Activated CD8-positive, alpha-beta memory T cell treated with anti-CD3 and anti-CD28 coated beads for 36 hours (primary cell): Measurements from ENCODE around the gene TRH. TPM values are rescaled to one million over a fixed set of nuclear protein-coding genes. Genes with fewer than 3 reads are reported as not detected.

ENCODE experiments used
- CTCF ChIA-PET: fragments of 350-600 bp; sonication (Branson Sonifier 250); formaldehyde crosslinking; loops from one replicate; lab custom pipeline; 2021; ENCODE audit warnings: antibody characterized with exemption; lab: Charles Lee
- POLR2A ChIA-PET: fragments of 350-600 bp; sonication (Branson Sonifier 250); formaldehyde crosslinking; loops from one replicate; lab custom pipeline; 2021; ENCODE audit warnings: antibody characterized with exemption; lab: Charles Lee
- total RNA-seq, 2 experiments: library from RNA; stranded (reverse); gene quantifications; one replicate each; pipeline ENCODE4 v1.2.3, GENCODE V29; 2021

Gene TRH, protein sequence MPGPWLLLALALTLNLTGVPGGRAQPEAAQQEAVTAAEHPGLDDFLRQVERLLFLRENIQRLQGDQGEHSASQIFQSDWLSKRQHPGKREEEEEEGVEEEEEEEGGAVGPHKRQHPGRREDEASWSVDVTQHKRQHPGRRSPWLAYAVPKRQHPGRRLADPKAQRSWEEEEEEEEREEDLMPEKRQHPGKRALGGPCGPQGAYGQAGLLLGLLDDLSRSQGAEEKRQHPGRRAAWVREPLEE
- not detected for total RNA-seq

DNA sequence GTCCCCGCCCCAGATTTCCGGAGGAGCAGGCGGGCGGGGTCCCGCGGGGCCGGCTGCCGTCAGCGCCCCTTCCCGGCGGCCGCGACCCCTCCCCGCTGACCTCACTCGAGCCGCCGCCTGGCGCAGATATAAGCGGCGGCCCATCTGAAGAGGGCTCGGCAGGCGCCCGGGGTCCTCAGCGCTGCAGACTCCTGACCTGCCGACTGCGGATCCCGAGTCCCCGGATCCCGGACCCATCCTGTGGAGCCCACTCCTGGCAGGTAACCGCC is at the start of gene TRH:
Gene TRH (plus strand): TSS at position 157 of the 269 bp plus-strand sequence. CDS start 1,097 bp downstream, outside the sequence.
- CTCF ChIA-PET = no interaction called here
- POLR2A ChIA-PET = no interaction called here

DNA sequence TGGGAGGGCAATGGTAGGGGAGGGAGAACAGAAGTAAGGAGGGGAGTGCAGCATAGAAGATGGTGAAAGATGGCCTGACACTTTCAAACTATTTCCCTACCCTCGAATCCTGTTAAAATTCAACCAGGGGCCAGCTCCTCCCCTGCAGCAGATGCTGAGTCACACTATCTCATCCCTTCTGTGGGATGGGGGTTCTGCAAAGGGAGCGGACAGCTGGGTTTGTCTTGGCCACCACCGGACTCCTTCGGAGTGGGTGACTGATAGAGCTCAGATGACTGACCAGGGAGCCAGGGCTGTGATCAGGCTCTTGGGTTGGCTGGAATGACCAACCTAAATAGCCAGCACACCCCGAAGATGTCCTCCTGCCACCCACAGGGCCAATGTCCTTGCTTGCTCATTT is 47.4 kb upstream of the TRH start:
- POLR2A ChIA-PET = no interaction called here
- CTCF ChIA-PET = no interaction called here

DNA sequence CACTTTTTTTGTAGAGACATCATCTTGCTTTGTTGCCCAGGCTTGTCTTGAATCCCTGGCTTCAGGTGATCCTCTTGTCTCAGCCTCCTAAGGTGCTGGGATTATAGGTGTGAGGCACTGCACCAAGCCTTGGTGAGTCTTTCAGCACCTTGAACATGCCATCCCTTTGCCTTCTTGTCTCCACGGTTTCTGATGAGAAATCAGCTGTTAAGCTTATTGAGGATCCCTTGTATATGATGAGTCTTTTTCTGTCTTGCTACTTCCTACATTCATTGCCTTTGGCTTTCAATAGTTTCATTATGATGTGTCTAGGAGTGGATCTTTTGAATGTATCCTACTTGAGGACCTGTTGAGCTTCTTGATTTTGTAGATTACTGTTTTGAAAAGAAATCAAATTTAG is 45.1 kb upstream of the TRH start:
- POLR2A ChIA-PET = no interaction called here
- CTCF ChIA-PET = interaction anchor here (0.5 kb wide), 1 partner anchor 280 kb away, joined by 3 read pairs; no protein-coding TSS in a partner anchor

DNA sequence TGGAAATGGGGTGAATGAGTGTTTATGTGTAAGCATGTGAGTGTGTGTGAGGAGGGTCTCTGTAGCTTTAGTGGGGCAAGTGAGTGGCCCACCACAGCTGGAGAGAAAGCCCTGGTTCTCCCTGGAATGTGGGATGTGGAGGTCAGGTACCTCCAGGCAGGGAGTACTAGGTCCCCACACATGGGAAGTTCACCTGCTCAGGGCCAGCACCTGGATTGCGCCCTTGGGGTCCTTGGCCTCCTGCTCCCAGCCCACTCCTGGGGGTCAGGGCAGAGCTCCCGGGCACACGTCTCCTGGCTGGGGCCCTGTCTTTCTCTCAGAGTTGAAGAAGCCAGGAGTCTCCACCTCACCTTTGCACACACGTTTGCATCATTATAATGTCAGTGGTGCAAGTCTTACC is 41.0 kb upstream of the TRH start:
- POLR2A ChIA-PET = no interaction called here

DNA sequence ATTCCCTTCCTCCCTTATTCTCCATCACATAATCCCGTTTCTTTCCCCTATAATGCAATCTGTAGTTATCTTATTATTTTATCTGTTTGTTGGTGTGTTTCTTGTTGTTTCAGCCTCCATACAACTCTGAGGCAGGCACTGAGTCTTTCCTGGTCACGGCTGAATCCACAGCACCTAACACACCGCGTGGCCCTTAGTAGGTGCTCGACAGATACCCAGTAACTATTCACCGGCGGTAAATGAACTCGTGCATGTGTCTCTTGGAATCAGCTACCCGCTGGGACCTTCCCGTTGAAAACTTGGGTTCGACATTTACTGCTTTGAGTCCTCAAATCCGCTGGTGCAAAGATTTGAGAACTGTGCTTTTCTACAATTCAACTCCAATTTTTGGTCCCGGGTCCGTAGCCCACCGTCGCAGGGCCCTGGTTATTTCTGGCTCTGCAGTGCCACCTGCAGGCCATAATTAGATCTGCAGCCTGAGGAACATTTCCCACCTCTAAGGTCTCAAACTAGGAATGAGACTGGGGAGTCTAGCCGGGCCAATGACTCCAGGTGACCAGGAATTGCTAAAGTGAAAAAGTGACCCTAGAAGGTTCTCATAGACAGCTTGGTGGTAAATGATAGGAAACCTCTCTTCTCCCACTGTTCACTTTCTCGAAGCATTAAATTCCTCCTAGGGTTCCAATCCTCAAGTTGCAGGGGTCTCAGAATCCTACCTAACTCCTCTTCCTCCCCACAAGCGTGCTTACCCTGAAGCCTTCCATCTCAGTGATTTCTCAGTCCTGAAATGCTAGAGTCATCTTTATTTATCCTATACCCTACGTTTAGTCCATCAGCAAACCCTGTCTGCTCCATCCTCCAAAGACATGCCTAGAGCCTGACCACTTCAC is 40.0 kb upstream of the TRH start:
- POLR2A ChIA-PET = no interaction called here
- CTCF ChIA-PET = interaction anchor here (0.9 to 1.3 kb wide), 6 partner anchors 11 to 551 kb away, joined by 3 to 4 read pairs (median 3); no protein-coding TSS in a partner anchor

More for the DNA sequence above, 41.0 kb upstream of the TRH start:
- CTCF ChIA-PET = interaction anchor here (0.9 to 1.3 kb wide), 6 partner anchors 10 to 550 kb away, joined by 3 to 4 read pairs (median 3); no protein-coding TSS in a partner anchor

DNA sequence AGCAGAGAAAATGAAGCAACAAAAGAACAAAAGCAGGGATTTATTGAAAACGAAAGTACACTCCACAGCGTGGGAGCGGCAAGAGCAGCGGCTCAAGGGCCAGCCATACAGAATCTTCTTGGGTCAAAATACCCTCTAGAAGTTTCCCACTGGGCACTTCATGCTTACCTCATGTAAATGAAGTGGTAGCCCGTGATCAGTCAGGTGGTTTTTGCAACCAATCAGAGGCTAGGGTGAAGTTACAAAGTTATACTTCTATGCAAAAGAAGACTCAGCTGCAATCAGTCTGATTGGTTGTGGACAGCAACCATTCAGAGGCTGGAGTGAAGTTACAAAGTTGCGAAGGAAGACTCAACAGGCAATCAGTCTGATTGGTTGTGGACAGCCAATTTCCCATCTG is 37.8 kb upstream of the TRH start:
- POLR2A ChIA-PET = no interaction called here
- CTCF ChIA-PET = no interaction called here

DNA sequence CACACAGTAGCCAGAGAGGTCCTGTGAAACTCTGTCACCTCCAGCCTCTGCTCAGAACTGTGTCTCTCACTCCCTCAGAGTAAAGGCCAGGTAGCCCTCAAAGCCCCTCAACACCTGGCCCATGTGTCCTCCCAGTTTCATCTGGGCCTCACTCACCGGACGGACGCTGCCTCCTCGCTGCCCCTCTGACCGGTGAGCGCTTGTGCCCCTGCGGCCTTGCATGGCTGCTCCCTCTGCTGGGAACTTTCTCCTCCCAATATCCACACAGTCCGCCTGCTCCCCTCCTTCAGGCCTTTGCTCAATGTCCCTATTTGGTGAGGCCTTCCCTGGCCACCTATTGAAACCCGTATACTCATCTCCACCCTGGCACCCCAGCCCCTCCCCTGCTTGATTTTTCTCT is 36.8 kb upstream of the TRH start:
- ChIA-PET CTCF (no interaction called here), POLR2A (no interaction called here)

DNA sequence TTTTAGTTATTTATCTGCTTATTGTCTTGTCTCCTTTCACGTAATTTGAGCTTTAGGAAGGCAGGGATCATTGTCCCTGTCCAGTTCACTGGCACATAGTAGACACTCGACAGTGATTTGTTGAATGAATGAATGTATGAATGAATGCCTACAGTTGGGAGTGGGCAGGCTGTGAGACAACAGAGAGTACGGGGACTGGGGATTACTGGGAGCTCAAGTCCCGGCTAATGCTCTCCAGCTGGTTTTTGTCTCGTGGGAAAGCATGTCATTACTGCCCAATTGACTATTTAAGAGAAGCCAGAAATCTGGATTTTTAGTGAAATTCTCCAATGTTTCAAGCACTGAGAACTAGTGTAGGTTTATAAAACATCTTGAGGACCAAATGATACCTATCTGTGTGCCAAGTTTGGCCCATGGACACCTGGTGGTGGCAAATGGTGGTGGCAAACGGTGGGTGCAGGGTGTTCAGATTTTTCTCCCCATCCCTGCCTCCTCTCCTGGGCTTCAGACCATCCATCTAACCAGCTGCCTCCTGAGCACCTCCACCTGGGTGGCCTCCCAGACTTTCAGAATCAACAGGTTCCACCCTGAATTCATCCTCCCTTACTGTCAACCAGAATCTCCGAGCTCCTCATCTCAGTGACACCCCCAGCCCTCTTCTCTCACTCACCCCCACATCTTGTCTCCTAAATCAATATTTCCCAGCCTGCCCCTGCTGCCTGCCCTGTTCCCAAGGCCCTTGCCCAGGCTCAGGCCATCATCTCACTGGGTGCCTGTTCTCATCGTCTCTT is 36.2 kb upstream of the TRH start:
- CTCF ChIA-PET = no interaction called here
- POLR2A ChIA-PET = no interaction called here

DNA sequence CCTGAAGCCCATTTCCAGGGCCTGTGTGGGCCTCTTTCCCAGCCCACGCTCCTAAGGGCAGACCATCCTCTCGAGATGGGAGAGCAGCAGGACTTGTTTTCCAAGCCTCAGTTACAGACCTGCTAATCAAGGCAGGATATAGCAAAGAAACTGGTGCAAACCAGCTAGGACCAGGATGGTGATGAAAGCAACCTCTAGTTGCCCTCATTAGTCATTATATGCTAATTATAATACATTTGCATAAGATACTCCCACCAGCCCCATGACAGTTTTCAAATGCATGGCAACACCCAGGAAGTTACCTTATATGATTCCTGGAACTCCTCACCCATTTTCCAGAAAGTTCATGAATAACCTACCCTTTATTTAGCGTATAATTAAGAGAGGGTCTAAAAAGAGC is 34.4 kb upstream of the TRH start:
- ChIA-PET CTCF (no interaction called here), POLR2A (no interaction called here)

DNA sequence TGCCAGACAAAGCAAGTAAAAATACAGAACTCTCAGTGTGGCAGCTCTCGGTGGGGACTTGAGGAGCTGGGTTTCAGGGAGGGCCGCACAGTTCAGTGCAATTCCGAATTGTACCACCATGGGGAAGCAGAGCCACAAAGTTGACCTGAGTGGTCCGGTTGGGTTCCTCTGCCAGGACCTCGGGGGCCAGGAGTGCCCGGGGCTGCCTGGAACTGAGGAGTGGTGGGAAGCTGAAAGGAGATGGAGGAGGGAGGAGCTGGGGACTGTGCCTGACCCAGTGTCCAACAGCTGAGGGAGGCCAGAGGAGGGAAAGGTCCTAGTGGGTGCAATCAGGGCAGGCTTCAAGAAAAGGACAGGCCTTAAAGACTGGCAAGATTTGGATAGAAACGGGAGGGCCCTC is 32.2 kb upstream of the TRH start:
- ChIA-PET CTCF (interaction anchor here (0.8 to 2.0 kb wide), 3 partner anchors 12 to 61 kb away, joined by 3 to 6 read pairs (median 3); no protein-coding TSS in a partner anchor), POLR2A (interaction anchor here (0.6 kb wide), 1 partner anchor 600 kb away, joined by 8 read pairs; no protein-coding TSS in a partner anchor)

DNA sequence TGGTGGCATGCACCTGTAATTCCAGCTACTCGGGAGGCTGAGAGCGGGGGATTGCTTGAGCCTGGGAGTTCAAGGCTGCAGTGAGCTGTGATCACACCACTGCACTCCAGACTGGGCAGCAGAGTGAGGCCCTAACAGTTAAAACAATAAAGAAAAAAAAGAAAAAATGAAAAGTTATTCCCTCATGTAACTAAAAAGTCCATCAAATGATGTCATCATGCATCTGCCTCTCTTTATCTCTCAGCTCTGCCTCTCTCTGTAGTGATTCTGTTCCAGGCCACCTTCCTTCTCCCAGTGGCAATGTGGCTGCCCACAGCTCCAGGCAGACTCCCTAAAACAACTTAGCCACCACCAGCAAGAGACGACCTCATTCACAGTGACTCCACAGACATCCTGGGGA is 31.5 kb upstream of the TRH start:
- CTCF ChIA-PET = interaction anchor here (2.0 kb wide), 1 partner anchor 60 kb away, joined by 6 read pairs; no protein-coding TSS in a partner anchor
- POLR2A ChIA-PET = no interaction called here

DNA sequence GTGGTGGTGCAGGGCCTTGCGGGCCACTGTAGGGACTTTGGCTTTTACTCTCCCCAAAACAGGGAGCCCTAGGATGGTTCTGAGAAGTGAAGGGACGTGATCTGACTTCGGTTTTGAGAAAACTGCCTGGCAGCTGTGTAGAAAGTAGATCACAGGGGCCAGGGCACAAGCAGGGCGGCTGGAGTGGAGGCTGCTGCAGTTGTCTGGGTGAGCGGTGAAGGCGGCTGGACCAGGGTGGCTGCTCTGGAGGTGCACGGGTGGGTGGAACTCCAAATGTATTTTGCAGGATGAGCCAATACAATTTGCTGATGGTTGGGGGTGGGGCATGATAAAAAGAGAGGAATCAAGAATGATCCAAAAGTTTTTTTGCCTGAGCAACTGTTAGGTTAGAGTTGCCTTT is 29.8 kb upstream of the TRH start:
- CTCF ChIA-PET = no interaction called here
- POLR2A ChIA-PET = no interaction called here

DNA sequence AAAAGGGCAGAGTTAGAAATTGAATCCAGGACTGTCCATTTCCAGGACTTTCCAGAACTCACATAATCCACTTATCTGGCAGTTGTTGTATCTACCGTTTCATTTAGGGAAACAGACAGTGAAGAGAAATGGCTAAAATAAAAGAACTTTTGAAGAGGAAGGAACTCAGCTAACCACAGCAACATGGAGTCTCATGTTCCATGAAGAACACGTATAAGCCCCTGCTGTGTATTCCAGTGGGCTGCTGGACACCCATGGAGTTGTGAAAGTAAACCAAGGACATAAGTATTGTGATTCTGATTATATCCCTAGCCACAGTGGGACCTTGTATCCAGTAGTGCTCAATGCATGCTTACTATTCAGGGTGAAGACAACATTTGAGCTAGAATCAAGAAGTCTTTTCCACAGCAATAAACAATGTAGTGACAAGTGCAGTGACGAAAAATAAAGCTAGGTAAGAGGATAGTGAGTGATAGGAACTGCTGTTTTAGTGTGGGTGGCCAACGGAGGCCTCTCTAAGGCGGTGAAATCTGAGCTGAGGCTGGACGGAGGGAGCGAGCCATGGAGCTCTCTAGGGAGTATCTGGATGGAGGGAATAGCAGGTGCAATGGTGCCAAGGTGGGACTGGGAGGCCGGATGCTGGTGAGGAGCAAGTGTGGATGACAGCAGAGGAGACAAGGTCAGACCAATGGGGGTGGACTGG is 26.8 kb upstream of the TRH start:
- ChIA-PET POLR2A (no interaction called here), CTCF (no interaction called here)

DNA sequence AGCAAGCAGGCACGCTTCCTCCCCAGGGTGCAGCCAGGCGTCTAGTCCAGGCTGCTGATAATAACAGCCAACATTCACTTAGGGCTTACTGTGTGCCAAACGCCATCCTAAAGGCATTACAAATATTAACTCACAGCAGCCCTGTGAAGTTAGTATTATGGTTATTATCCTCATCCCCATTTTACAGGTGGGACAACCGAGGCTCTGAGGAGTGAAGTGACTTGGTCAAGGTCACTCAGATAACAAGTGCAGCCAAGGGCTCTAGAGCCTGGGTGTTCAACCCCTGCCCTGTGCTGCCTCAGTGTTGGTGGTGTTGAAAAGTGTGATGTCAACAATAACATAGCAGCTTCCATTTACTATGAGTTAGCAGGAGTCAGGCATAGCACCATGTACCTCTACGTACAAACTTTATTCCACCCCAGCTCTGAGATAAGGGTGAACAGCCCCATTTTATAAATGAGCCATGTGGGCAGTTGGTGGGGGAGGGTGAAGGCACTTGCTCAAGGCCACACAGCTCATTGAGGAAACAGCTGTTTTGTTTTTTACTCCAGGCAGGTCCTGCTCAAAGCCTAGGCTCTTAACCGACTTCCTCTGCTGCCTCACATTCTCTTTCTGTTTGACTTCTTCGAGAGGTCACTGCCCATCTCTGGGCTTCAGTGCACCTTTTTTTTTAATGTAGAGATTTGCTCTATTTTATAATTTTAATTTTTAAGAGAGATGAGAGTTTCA is 24.0 kb upstream of the TRH start:
- POLR2A ChIA-PET = no interaction called here
- CTCF ChIA-PET = interaction anchor here (0.7 kb wide), 1 partner anchor 155 kb away, joined by 3 read pairs; no protein-coding TSS in a partner anchor

DNA sequence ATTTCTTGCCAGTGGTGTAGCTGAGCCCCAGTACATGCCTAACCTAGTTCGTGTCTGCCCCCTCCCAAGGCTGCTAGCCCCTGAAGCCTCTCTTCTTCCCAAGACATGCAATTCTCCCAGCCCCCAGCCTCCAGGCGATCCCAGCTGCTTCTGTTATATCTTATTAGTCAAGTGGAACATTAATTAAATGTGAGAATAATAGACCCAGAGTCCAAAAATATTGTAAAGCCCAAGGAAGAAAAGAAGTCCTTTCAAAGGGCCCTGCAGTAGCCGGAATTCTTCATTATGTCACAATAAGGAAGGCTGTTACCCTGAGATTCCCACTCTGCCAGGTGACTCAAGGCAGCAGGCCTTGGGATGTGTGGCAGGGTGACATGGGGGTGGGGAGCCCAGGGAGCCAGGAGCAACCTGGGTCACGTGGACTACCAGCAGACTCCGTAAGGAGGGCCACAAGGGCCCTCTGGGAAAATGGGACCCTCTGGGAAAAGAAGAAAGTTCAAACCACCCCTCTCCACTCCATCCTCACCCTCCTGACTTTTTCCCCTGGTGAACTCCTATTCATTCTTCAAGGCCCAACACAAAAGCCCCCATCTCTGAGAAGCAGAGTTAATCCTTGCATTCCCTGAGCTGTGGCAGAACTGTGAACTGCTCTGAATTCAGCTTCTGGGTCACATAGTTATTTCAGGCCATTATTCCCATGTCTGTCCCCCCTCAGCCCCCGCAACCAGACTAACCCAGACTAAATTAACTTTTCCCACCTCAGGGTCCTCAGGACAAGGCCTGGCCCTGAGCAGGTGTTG is 21.8 kb upstream of the TRH start:
- ChIA-PET POLR2A (no interaction called here), CTCF (no interaction called here)

DNA sequence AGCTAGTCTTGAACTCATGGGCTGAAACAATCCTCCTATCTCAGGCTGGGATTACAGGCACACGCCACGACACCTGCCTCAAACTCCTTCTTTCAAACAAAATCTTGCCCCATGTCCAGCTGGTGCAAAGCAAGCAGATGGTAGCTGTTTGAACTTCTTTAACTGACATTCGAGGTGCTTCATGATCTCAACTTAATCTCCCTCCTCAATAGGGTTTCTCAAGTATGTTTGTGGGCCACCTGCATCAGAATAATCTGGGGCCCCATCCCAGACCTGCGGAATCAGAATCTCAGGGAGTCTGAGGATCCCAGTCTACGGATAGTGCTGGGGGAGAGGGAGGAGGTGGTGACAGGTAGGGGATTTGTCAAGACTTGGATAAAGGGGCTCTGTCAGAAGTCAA is 20.9 kb upstream of the TRH start:
- ChIA-PET POLR2A (no interaction called here), CTCF (no interaction called here)

DNA sequence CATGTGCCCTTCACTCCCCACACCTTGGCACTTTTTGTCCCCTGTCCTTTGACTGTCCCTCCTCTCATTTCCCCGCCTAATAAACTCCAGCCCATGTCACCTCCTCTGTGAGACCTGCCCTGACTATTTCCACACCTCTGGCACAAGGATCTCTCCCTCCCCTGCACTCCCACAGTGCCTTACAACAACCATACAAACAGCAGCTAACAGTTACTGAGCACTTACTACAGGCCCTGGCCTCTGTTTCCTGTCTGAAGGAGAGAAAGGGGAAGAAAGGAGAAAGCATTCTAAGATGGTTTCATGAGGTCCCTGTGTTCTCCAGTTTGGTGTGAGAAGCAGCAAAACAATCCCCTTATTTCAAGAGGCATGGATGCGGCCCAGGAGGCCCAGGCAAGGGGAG is 20.0 kb upstream of the TRH start:
- ChIA-PET CTCF (interaction anchor here (1.1 kb wide), 1 partner anchor 12 kb away, joined by 3 read pairs; no protein-coding TSS in a partner anchor), POLR2A (no interaction called here)

DNA sequence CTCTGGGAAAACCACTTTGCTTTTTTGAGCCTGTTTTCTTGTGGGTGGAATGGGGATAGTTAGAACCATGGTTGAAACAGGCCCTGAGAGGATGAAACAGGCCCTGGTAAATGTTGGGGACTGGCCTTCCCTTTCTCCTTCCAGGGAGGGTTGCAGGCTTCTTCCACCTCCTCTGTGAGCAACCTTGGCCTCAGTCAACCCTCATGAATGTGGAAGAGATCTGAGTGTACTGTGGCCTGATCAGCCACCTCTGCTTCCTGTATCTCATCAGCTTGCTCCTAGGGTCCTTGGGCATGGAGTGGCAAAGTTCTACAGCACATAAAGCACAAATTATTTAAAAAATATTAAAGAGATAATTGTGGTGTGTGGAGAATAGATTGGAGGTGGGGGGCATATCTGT is 17.6 kb upstream of the TRH start:
- POLR2A ChIA-PET = no interaction called here
- CTCF ChIA-PET = no interaction called here
